ENCODE results near the gene SKA1.

DNA sequence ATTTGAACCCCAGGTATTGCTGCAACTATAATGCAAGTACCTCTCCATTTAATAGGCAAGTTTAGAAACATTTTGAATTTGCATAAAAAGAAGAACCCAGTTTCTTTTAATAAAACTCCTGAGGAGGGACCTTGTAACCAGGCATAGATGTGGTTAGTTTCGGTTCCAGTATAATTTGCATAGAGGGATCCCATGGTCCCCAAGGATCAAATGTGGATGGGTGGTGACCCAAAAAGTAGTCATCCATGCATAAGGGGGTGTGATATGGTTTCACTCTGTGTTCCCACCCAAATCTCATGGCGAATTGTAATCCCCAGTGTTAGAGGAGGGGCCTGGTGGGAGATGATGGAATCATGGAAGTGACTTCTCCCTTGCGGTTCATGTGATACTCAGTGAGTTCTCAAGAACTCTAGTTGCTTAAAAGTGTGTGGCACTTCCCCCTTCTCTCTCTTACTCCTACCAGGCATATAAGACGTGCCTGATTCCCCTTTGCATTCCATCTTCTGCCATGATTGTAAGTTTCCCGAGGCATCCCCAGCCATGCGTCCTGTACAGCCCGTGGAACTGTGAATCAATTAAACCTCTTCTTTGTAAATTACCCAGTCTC lies 40.2 kb upstream of the SKA1 start:
- TF ChIP-seq MXI1 (conservative IDR thresholded peaks at IDR 0.05; ENCODE audit: poor library complexity, severe bottlenecking) (no peak), EZH2 (IDR thresholded peaks at IDR 0.05; ENCODE audit: borderline replicate concordance, insufficient read depth, low read length, poor library complexity, severe bottlenecking) (no peak)

Measured in neural cell (in vitro differentiated cells).